H1 (cell line): ENCODE measurements around the gene LRRC43. TPM values are rescaled to one million over a fixed set of nuclear protein-coding genes. Genes with fewer than 3 reads are reported as not detected.

Experiments
- BCL11A ChIP-seq, 2 experiments: IDR thresholded peaks; one replicate each; pipeline ENCODE4 v1.6.1; 2011; ENCODE audit warnings: low read depth in 2 of 2, low read length in 2 of 2, mild to moderate bottlenecking in 2 of 2
- CREB1 ChIP-seq: IDR thresholded peaks from 2 replicates; pipeline ENCODE4 v1.6.1; 2012; ENCODE audit warnings: inconsistent platforms
- SIX5 ChIP-seq: IDR thresholded peaks from 2 replicates; pipeline ENCODE4 v1.6.1; 2011; ENCODE audit warnings: mild to moderate bottlenecking, low read depth, low read length
- SUZ12 ChIP-seq: fragments of 200-600 bp; sonication (generic); IDR thresholded peaks from 2 replicates; pipeline ENCODE4 v1.6.1; 2012; ENCODE audit warnings: mild to moderate bottlenecking, inconsistent platforms, low read length, moderate library complexity, mixed read lengths
- TBP ChIP-seq: IDR thresholded peaks from 2 replicates; pipeline ENCODE4 v1.6.1; 2011; ENCODE audit warnings: low read depth, low read length, improper control_type of control experiment
- polyA plus RNA-seq, 7 experiments: library from polyadenylated mRNA; depleted of rRNA in 3 of 7; stranded (reverse) in 5 of 7; unstranded in 2 of 7; fragments of >200 nt in 5 of 7; fragments of 200-250 nt in 2 of 7; gene quantifications; 1 replicate in 5 of 7; 2 replicates in 1 of 7; 4 replicates in 1 of 7; pipeline versions ENCODE4 v1.2.1 to v1.2.3, GENCODE V29; 2011 to 2013; ENCODE audit warnings: missing spikeins in 2 of 7, mixed read lengths in 2 of 7
- total RNA-seq: library from RNA; stranded (reverse); fragmentation: NEBNext Ultra II Directional; extraction: Animal tissue kit (Norgen Biotek cat#: 25700); gene quantifications from 2 replicates; pipeline ENCODE4 v1.2.1, GENCODE V29; 2021

The LRRC43 gene
- total and polyA plus RNA-seq, 2 of the 8 experiments (the other 6 are each of a cell fraction or from before 2014, with no cell fraction given) = 0.35 to 0.44 TPM

- TF ChIP-seq SIX5 (no peak), SUZ12 (no peak), BCL11A (IDR thresholded peaks at IDR 0.05; ENCODE audit: low read depth in 2 of 2, low read length in 2 of 2) (no peak), TBP (no peak), CREB1 (no peak)
Measured at GRCh38 chr12:122215771-122216170, 32.8 kb downstream of the LRRC43 start (continued).
